GM15510 (cell line): ENCODE measurements around the gene WDR18.

Source experiments
- POLR2A ChIP-seq: IDR thresholded peaks from 3 replicates; pipeline ENCODE4 v1.6.1; 2011; ENCODE audit warnings: borderline replicate concordance; ENCODE audit not compliant: insufficient read length; ENCODE audit errors: extremely low read depth

The WDR18 gene

DNA sequence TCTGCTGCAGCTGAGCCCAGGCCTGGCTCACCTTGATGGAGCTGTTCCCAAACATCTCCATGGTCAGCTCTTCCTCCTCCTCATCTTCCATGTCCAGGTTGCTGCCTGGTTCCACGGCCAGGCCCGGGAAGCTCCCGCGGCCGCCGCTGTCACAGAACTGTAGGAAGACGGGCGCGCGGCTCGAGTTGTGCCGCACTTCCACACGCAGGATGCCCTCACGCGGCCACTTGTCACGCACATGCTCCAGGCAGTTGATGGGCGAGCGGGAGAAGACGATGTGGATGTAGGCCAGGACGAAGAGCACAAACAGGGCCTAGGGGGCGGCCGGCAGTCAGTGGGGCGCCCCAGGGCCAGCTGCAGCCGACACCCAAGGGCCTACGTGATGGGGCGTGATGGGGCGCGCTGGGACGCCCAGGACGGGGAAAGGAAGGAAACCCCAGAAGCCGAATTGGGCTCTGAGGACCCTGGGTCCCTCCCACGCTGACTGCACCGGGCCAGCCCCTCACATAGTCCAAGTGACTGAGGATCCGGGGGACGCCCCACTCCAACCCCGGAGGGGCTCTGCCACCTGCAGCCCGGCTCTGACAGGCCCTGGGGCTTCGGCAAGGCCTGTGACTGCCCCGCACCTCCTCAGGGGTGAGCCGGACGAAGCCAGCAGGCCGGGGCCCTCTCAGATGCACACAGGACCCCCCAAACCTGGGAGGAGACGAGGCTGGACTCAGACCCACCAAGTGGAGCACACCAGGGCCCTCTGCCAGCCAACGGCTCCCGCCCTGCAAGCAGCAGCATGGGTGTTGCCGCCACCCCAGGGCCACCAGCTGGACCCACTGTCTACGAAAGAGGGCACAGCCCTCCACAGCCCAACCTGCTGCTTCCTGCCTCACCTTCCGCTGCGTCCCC lies 30.3 kb downstream of the WDR18 start:
- TF ChIP-seq POLR2A, result no peak

GRCh38 chr19:1015061-1015781 lies 31.1 kb downstream of the WDR18 start:
- no peak for TF ChIP-seq POLR2A

- TF ChIP-seq POLR2A, result no peak
Measured at GRCh38 chr19:1015782-1016646, 31.9 kb downstream of the WDR18 start.

GRCh38 chr19:1016647-1017114 lies 32.5 kb downstream of the WDR18 start:
- TF ChIP-seq POLR2A, result no peak

- no peak for TF ChIP-seq POLR2A
Measured at GRCh38 chr19:1017115-1017905, 33.2 kb downstream of the WDR18 start.

DNA sequence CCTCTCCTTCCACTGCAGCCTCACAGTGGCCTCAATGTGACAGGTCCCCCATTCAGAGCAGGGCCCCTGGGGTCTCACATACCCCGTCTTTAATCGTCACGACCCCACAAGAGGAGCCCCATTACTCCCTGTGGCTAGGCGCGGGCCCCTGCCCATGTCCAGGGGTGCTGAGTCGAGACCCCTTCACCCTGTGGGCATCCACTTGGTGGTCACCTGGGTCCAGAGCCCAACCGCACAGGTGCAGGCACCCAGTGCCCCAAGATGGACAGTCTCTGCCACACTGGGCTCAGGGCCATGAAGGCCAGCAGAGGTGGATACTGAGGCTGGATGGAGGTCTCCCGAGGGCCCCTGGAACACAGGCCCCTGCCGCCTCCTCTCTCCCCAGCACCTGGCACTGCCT lies 33.8 kb downstream of the WDR18 start:
- no peak for TF ChIP-seq POLR2A

DNA sequence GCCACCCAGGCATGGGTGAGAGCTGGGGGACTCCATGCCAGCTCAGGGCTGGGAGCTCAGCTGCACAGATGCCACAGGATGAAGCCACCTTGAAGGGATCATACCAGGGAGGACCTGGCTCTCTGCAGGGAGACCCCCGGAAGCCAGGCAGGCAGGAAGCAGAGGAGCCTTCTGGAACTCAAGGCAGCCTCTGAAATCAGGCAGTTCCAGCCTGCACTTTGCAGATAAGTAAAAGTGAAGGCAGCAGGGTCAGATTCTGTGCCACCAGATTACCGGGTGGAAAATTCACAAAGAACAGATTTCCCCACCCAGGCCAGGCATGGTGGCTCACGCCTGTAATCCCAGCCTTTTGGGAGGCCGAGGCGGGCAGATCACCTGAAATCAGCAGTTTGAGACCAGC lies 34.2 kb downstream of the WDR18 start:
- TF ChIP-seq POLR2A, result no peak

- no peak for TF ChIP-seq POLR2A
Measured at GRCh38 chr19:1018932-1019615, 34.9 kb downstream of the WDR18 start.

- no peak for TF ChIP-seq POLR2A
Measured at GRCh38 chr19:1019616-1019961, 35.4 kb downstream of the WDR18 start.

DNA sequence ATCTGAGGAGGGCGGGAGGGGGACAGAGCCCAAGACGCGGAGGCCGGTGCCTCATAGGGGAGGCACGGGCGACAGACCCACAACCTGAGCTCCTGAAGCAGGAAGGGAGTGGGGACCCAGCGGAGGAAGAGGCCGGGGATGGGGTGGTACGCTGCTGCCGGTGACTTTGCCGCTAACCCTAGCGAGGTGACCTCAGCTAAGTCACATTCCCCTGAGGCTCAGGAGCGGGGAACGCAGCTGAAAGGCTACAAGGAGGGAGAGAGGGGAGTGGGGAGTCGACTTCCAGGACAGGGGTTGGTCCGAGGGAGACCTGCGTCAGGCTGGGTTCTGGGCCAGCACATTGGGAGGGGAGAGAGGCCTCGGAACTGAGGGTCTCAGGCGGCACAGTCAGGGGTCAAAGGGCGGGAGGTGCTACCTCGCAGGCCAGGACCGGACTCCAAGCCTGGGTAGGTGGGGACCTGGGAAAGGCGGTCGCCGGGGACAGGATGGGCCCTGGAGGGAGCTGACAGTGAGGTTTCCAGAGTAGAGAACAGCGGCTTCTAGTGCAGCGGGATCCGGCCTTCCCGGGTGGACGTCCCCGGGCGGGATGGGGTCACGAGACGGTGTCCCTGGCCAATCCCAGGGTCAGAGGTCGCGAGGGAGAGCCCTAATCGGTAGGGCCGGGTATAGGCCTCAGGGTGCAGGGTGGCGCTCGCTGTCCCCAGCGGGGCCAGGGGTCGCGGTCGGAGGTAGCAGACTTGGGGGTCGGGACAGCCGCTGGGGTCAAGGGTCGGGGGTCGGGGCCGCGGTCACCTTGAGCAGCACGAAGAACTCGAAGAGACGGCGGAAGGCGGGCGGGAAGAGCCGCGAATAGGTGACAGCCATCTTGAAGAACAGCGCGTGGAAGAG lies 36.1 kb downstream of the WDR18 start:
- TF ChIP-seq POLR2A, result no peak

DNA sequence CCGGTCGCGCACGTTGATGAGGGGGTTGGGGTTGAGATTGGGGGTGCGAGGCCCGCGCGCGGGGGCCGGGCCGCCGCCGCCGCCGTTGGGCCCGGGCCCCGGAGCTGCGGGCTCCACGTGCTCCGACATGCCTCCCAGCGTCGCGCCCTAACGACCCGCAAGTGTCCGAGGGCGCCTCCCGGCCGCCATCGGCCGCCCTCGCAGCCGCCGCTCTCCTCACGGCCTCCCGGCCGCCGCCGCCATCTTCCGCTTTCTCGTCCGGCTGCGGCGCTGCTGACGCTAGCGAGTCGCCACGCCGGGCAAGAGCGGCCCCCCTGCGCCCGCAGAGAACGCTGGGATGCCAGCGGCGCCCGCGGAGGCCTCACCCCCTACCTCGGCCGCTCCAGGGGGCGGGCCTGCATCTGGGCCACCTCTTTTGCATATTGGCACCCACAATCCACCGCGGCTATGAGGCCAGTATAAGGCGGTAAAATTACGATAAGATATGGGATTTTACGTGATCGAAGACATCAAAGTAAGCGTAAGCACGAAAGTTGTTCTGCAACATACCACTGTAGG lies 36.8 kb downstream of the WDR18 start, which contains the start of gene TMEM259:
Gene TMEM259 (minus strand): TSS at position 256 of the 558 bp plus-strand sequence. CDS start 127 bp downstream, at position 129.
- TF ChIP-seq POLR2A, result peak; percentile 86
